ENCODE measurements around the gene EHMT2.

GRCh38 chr6:31900917-31901414 is 3.5 kb upstream of the EHMT2 start:
- TF ChIP-seq, protein P1, sequence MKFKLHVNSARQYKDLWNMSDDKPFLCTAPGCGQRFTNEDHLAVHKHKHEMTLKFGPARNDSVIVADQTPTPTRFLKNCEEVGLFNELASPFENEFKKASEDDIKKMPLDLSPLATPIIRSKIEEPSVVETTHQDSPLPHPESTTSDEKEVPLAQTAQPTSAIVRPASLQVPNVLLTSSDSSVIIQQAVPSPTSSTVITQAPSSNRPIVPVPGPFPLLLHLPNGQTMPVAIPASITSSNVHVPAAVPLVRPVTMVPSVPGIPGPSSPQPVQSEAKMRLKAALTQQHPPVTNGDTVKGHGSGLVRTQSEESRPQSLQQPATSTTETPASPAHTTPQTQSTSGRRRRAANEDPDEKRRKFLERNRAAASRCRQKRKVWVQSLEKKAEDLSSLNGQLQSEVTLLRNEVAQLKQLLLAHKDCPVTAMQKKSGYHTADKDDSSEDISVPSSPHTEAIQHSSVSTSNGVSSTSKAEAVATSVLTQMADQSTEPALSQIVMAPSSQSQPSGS (tag by site-specific recombination; IDR thresholded peaks at IDR 0.05; ENCODE audit: low read depth): no peak
- TF ChIP-seq CTCF (tag by site-specific recombination; IDR thresholded peaks at IDR 0.05) (no peak), ZNF16 (tag by site-specific recombination; IDR thresholded peaks at IDR 0.05; ENCODE audit: low read depth) (no peak), ZNF416 (tag by site-specific recombination; IDR thresholded peaks at IDR 0.05) (no peak), YY1 (tag by site-specific recombination; IDR thresholded peaks at IDR 0.05) (no peak)
